Vagina (tissue), 2 donors: ENCODE measurements around the gene TECTA. TPM values are rescaled to one million over a fixed set of nuclear protein-coding genes. Genes with fewer than 3 reads are reported as not detected.

ENCODE experiments used
- DNase-seq, 2 donors: peaks; one replicate each; pipeline ENCODE4 v3.0.0-alpha.2; 2017; ENCODE audit errors: extremely low spot score in 2 of 2
- H3K27ac ChIP-seq: fragments of 200-600 bp; sonication (generic); one replicate; pipeline ENCODE4 v1.5.1; 2019
- H3K27me3 ChIP-seq: fragments of 200-600 bp; sonication (generic); one replicate; pipeline ENCODE4 v1.5.1; 2019
- H3K36me3 ChIP-seq, 2 donors: fragments of 200-600 bp; sonication (generic); one replicate each; pipeline ENCODE4 v1.5.1; 2017 to 2019
- H3K4me1 ChIP-seq: fragments of 200-600 bp; sonication (generic); one replicate; pipeline ENCODE4 v1.5.1; 2019
- H3K4me3 ChIP-seq, 2 donors: fragments of 200-600 bp; sonication (generic); 1 replicate in 1 of 2; 2 replicates in 1 of 2; pipeline ENCODE4 v1.5.1; 2016 to 2019
- H3K9me3 ChIP-seq: fragments of 200-600 bp; sonication (generic); one replicate; pipeline ENCODE4 v1.5.1; 2019
- POLR2A ChIP-seq, 2 donors: fragments of 450-650 bp; IDR thresholded peaks; one replicate each; pipeline ENCODE4 v1.6.1; 2017; ENCODE audit warnings: antibody characterized with exemption in 2 of 2, mild to moderate bottlenecking in 2 of 2, moderate library complexity in 2 of 2
- POLR2AphosphoS5 ChIP-seq, 2 donors: sonication (generic); formaldehyde crosslinking; IDR thresholded peaks; one replicate each; pipeline ENCODE4 v1.9.0; 2017; ENCODE audit warnings: antibody characterized with exemption in 2 of 2, mild to moderate bottlenecking in 2 of 2, low read depth in 1 of 2; ENCODE audit not compliant: insufficient read depth in 1 of 2
- intact Hi-C: fragments of 100-400 bp; cut with DNase I; formaldehyde crosslinking; loops from one replicate; pipeline ENCODE4 v1.15.1; 2023
- total RNA-seq: library from RNA; depleted of rRNA; stranded (reverse); fragments of >200 nt; gene quantifications from one replicate; pipeline ENCODE4 v1.2.3, GENCODE V29; 2016
- TF ChIP-seq, protein P1 (sequence below), 3 experiments: fragments of 450-650 bp in 2 of 3; fragments of 200-600 bp in 1 of 3; sonication (generic) in 1 of 3; IDR thresholded peaks; one replicate each; pipeline ENCODE4 v1.5.1; 2017 to 2019; ENCODE audit warnings: antibody characterized with exemption in 3 of 3, mild to moderate bottlenecking in 2 of 3, moderate library complexity in 2 of 3

The TECTA gene
- total RNA-seq, 1 donor from 2014 or later: 1.2 TPM

DNA sequence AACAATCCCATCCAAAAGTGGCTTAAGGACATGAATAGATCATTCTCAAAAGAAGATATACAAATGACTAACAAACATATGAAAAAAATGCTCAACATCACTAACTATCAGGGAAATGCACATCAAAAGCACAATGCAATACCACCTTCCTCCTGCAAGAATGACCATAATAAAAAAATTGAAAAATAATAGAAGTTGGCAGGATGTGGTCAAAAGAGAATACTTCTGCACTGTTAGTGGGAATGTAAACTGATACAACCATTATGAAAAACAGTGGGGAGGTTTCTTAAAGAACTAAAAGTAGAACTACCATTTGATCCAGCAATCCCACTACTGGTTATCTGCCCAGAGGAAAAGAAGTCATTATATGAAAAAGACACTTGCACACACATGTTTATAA lies 113.8 kb downstream of the TECTA start:
- TF ChIP-seq POLR2A (IDR thresholded peaks at IDR 0.05): no peak
- TF ChIP-seq, protein P1, sequence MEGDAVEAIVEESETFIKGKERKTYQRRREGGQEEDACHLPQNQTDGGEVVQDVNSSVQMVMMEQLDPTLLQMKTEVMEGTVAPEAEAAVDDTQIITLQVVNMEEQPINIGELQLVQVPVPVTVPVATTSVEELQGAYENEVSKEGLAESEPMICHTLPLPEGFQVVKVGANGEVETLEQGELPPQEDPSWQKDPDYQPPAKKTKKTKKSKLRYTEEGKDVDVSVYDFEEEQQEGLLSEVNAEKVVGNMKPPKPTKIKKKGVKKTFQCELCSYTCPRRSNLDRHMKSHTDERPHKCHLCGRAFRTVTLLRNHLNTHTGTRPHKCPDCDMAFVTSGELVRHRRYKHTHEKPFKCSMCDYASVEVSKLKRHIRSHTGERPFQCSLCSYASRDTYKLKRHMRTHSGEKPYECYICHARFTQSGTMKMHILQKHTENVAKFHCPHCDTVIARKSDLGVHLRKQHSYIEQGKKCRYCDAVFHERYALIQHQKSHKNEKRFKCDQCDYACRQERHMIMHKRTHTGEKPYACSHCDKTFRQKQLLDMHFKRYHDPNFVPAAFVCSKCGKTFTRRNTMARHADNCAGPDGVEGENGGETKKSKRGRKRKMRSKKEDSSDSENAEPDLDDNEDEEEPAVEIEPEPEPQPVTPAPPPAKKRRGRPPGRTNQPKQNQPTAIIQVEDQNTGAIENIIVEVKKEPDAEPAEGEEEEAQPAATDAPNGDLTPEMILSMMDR (IDR thresholded peaks at IDR 0.05): no peak
- TF ChIP-seq POLR2AphosphoS5 (IDR thresholded peaks at IDR 0.05; ENCODE audit: insufficient read depth in 1 of 2, low read depth in 1 of 2): no peak
- no peak overlapping the region for H3K4me3 ChIP-seq
- peaks cover 8% of the 10 kb centered on the region for H3K4me1 ChIP-seq
- H3K9me3 ChIP-seq: no peaks in the 10 kb centered on the region
- intact Hi-C loops: no loop called here
- DNase-seq: no peak
- no peaks in the 10 kb centered on the region for H3K27me3 ChIP-seq
- no peak overlapping the region for H3K27ac ChIP-seq
- no peaks in the 10 kb centered on the region for H3K36me3 ChIP-seq

DNA sequence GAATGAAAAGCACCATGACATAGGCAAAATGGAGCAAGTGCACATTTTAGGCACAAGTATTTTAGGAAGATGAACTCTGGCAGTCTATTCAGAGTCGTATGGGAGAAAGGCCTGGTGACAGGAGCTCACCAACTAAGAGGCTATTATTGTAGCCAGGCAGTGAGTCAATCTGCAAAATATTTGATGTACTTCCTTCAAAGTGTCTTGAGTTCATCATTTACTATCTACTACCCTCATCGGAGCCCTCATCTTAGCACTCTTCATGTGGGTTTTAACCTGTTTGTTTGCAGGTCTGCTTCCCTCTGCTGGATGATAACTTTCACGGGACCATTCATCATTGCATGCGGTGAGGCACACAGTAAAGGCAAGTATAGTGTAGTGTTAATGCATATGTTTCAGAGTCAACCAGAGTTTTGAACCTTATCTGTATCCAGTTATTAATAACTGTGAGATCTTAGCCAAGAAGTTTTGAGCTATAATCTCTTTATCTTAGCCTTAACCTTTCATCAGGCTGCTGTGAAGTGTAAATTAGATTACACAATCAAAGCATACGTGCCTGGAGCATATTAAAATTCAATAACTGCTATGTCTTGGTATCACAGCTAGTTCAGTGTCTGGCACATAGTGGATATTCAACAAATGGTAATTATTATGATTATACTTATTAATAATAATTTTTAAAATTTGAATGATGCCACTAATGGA lies 120.6 kb downstream of the TECTA start:
- no peaks in the 10 kb centered on the region for H3K27me3 ChIP-seq
- DNase-seq: no peak
- H3K4me1 ChIP-seq: no peaks in the 10 kb centered on the region
- H3K4me3 ChIP-seq: no peak overlapping the region
- no peak overlapping the region for H3K27ac ChIP-seq
- TF ChIP-seq POLR2A (IDR thresholded peaks at IDR 0.05): no peak
- TF ChIP-seq POLR2AphosphoS5 (IDR thresholded peaks at IDR 0.05; ENCODE audit: insufficient read depth in 1 of 2, low read depth in 1 of 2): no peak
- TF ChIP-seq, protein P1 (IDR thresholded peaks at IDR 0.05): no peak
- H3K36me3 ChIP-seq: no peaks in the 10 kb centered on the region
- intact Hi-C loops: no loop called here
- H3K9me3 ChIP-seq: no peaks in the 10 kb centered on the region

DNA sequence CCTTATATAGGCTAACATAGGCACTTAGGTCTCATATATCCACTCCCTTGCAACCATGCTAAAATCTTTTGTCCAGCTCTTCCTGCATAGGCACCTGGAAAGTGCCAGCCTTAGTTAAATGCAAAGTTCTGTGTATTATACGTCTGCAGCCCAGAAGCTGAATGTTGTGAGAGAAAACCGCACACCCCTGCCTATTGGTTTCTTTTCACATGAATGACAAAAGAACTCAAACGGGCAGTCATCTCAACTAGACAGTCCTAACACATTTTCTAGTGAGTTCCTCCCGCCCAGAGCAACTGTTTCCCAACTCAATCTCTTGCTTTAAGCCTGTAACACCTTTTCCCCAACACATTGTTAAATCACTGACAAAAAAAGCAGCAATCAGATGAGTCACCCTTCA lies 122.1 kb downstream of the TECTA start:
- TF ChIP-seq, protein P1 (IDR thresholded peaks at IDR 0.05): no peak
- TF ChIP-seq POLR2AphosphoS5 (IDR thresholded peaks at IDR 0.05; ENCODE audit: insufficient read depth in 1 of 2, low read depth in 1 of 2) (no peak), POLR2A (IDR thresholded peaks at IDR 0.05) (no peak)
- Histone ChIP-seq H3K4me1 (no peaks in the 10 kb centered on the region), H3K27me3 (no peaks in the 10 kb centered on the region), H3K9me3 (no peaks in the 10 kb centered on the region), H3K4me3 (no peak overlapping the region), H3K36me3 (no peaks in the 10 kb centered on the region), H3K27ac (no peak overlapping the region)
- no peak for DNase-seq
- intact Hi-C loops: no loop called here

DNA sequence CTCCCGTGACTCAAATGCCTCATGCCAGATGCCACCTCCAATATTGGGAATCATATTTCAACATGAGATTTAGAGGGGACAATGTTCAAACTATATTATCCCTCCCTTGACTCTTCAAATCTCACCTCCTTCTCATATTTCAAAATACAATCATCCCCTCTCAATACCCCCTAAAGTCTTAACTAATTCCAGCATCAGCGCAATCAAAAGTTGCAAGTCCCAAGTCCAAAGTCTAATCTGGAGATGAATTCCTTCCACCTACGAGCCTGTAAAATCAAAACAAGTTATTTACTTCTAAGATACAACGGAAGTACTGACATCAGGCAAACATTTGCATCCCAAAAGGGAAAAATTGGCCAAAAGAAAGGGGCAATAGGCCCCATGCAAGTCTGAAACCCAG lies 124.3 kb downstream of the TECTA start:
- Histone ChIP-seq H3K4me3 (no peak overlapping the region), H3K9me3 (no peaks in the 10 kb centered on the region), H3K4me1 (no peaks in the 10 kb centered on the region), H3K27ac (no peak overlapping the region), H3K36me3 (no peaks in the 10 kb centered on the region), H3K27me3 (no peaks in the 10 kb centered on the region)
- DNase-seq: no peak
- intact Hi-C loops: no loop called here
- TF ChIP-seq POLR2A (IDR thresholded peaks at IDR 0.05) (no peak), POLR2AphosphoS5 (IDR thresholded peaks at IDR 0.05; ENCODE audit: insufficient read depth in 1 of 2, low read depth in 1 of 2) (no peak)
- TF ChIP-seq, protein P1 (IDR thresholded peaks at IDR 0.05): no peak
